ENCODE measurements around the gene JAM2.
"Not testable (repeated sequence)": the region's sequence is repeated elsewhere in the genome, so short reads cannot be mapped to it uniquely, and the experiment has no call there.

Gene JAM2

GRCh38 chr21:25638660-25639550 lies at the start of gene JAM2:
Gene JAM2, plus strand, starts transcription at chr21:25639258. Its CDS starts 564 bp downstream, at chr21:25639822.
- DNase-seq (ENCODE audit: insufficient read length, low spot score): peak; percentile 45
- no peak for FAIRE-seq

GRCh38 chr21:25589887-25590286 lies 49.2 kb upstream of the JAM2 start:
- DNase-seq (ENCODE audit: insufficient read length, low spot score): no peak
- no peak for FAIRE-seq

GRCh38 chr21:25607151-25608043 lies 31.7 kb upstream of the JAM2 start, which contains the start of gene MRPL39:
Gene MRPL39, minus strand, starts transcription at chr21:25607481. Its CDS starts 6 bp downstream, at chr21:25607475.
- FAIRE-seq: peak; percentile 52

GRCh38 chr21:25608044-25608737 lies 30.9 kb upstream of the JAM2 start:
- peak; percentile 95 for FAIRE-seq
- DNase-seq (ENCODE audit: insufficient read length, low spot score): peak; percentile 69

More at GRCh38 chr21:25607151-25608043, 31.7 kb upstream of the JAM2 start, which contains the start of gene MRPL39:
- DNase-seq (ENCODE audit: insufficient read length, low spot score): peak; percentile 86

- no peak for FAIRE-seq
- DNase-seq (ENCODE audit: insufficient read length, low spot score): no peak
Measured at GRCh38 chr21:25614441-25614840, 24.6 kb upstream of the JAM2 start.

- no peak for FAIRE-seq
- no peak for DNase-seq (ENCODE audit: insufficient read length, low spot score)
Measured at GRCh38 chr21:25615880-25616279, 23.2 kb upstream of the JAM2 start.

GRCh38 chr21:25619198-25619597 lies 19.9 kb upstream of the JAM2 start:
- FAIRE-seq: no peak
- DNase-seq (ENCODE audit: insufficient read length, low spot score): no peak

- DNase-seq (ENCODE audit: insufficient read length, low spot score) (no peak), FAIRE-seq (no peak)
Measured at GRCh38 chr21:25624511-25624910, 14.5 kb upstream of the JAM2 start.

- FAIRE-seq (no peak), DNase-seq (ENCODE audit: insufficient read length, low spot score) (no peak)
Measured at GRCh38 chr21:25625036-25625435, 14.0 kb upstream of the JAM2 start.

GRCh38 chr21:25625776-25626555 lies 13.1 kb upstream of the JAM2 start:
- FAIRE-seq; DNase-seq (ENCODE audit: insufficient read length, low spot score): not testable (repeated sequence)

GRCh38 chr21:25626757-25627156 lies 12.3 kb upstream of the JAM2 start:
- no peak for FAIRE-seq
- no peak for DNase-seq (ENCODE audit: insufficient read length, low spot score)

GRCh38 chr21:25632296-25632695 lies 6.8 kb upstream of the JAM2 start:
- FAIRE-seq: no peak

GRCh38 chr21:25635310-25635709 lies 3.7 kb upstream of the JAM2 start:
- FAIRE-seq (no peak), DNase-seq (ENCODE audit: insufficient read length, low spot score) (no peak)

More at GRCh38 chr21:25632296-25632695, 6.8 kb upstream of the JAM2 start:
- no peak for DNase-seq (ENCODE audit: insufficient read length, low spot score)

- FAIRE-seq: no peak
- no peak for DNase-seq (ENCODE audit: insufficient read length, low spot score)
Measured at GRCh38 chr21:25636727-25637126, 2.3 kb upstream of the JAM2 start.

GRCh38 chr21:25637851-25638659 lies 1.0 kb upstream of the JAM2 start:
- FAIRE-seq (no peak), DNase-seq (ENCODE audit: insufficient read length, low spot score) (no peak)

GRCh38 chr21:25639551-25640201 lies 618 bp downstream of the JAM2 start:
- no peak for FAIRE-seq
- peak; percentile 49 for DNase-seq (ENCODE audit: insufficient read length, low spot score)

- FAIRE-seq: no peak
- peak; percentile 39 for DNase-seq (ENCODE audit: insufficient read length, low spot score)
Measured at GRCh38 chr21:25640202-25640942, 1.3 kb downstream of the JAM2 start.

GRCh38 chr21:25640943-25641292 lies 1.9 kb downstream of the JAM2 start:
- FAIRE-seq: no peak
- no peak for DNase-seq (ENCODE audit: insufficient read length, low spot score)

All from HTR-8/SVneo (cell line).